ENCODE data around the gene LTBP1.

GRCh38 chr2:33196700-33197099 lies 249.9 kb downstream of the LTBP1 start:
- TF ChIP-seq, protein P1, sequence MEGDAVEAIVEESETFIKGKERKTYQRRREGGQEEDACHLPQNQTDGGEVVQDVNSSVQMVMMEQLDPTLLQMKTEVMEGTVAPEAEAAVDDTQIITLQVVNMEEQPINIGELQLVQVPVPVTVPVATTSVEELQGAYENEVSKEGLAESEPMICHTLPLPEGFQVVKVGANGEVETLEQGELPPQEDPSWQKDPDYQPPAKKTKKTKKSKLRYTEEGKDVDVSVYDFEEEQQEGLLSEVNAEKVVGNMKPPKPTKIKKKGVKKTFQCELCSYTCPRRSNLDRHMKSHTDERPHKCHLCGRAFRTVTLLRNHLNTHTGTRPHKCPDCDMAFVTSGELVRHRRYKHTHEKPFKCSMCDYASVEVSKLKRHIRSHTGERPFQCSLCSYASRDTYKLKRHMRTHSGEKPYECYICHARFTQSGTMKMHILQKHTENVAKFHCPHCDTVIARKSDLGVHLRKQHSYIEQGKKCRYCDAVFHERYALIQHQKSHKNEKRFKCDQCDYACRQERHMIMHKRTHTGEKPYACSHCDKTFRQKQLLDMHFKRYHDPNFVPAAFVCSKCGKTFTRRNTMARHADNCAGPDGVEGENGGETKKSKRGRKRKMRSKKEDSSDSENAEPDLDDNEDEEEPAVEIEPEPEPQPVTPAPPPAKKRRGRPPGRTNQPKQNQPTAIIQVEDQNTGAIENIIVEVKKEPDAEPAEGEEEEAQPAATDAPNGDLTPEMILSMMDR (IDR thresholded peaks at IDR 0.05): no peak
- no peak for TF ChIP-seq EZH2 (IDR thresholded peaks at IDR 0.05; ENCODE audit: borderline replicate concordance, insufficient read depth, low read depth, low read length, poor library complexity, severe bottlenecking)
